IMR-90 (cell line): ENCODE results near the gene AGPS.

ENCODE experiments used
- CEBPB ChIP-seq: IDR thresholded peaks from 2 replicates; pipeline ENCODE4 v1.6.1; 2012; ENCODE audit warnings: low read depth, low read length, improper control_type of control experiment
- CHD1 ChIP-seq: IDR thresholded peaks from 2 replicates; pipeline ENCODE4 v1.6.1; 2012; ENCODE audit warnings: low read depth, low read length, improper control_type of control experiment
- RAD21 ChIP-seq: IDR thresholded peaks from 2 replicates; pipeline ENCODE4 v1.6.1; 2012; ENCODE audit warnings: low read length, improper control_type of control experiment
- TF ChIP-seq, protein P1 (sequence below): conservative IDR thresholded peaks from 2 replicates; pipeline ENCODE4 v1.5.1; 2012; ENCODE audit warnings: mild to moderate bottlenecking, low read depth, low read length, improper control_type of control experiment

DNA sequence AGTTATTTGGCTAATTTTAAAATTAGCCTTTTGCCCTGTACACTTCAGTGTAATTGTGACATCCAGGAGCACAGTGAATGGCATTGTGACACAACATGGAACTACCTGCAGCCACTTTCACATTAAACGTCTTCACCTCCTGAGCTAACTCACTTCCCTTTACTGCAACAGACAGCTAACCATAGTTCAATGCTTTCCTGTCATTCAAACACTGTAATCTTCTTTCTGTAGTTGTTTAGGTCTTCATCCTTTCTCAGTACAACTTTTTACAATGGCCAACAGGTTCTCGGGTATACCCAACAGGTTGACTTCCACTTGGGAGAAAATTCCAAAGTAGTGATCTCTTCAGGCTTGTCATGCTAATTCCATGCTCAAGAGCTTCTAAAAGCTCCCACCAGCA lies 8.6 kb upstream of the AGPS start:
- TF ChIP-seq, protein P1, sequence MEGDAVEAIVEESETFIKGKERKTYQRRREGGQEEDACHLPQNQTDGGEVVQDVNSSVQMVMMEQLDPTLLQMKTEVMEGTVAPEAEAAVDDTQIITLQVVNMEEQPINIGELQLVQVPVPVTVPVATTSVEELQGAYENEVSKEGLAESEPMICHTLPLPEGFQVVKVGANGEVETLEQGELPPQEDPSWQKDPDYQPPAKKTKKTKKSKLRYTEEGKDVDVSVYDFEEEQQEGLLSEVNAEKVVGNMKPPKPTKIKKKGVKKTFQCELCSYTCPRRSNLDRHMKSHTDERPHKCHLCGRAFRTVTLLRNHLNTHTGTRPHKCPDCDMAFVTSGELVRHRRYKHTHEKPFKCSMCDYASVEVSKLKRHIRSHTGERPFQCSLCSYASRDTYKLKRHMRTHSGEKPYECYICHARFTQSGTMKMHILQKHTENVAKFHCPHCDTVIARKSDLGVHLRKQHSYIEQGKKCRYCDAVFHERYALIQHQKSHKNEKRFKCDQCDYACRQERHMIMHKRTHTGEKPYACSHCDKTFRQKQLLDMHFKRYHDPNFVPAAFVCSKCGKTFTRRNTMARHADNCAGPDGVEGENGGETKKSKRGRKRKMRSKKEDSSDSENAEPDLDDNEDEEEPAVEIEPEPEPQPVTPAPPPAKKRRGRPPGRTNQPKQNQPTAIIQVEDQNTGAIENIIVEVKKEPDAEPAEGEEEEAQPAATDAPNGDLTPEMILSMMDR = no peak
- TF ChIP-seq CEBPB (no peak), CHD1 (no peak), RAD21 (no peak)
